GM12874 (cell line): ENCODE measurements around the gene ZFP1.

Source experiments
- CTCF ChIP-seq: IDR thresholded peaks from 2 replicates; pipeline ENCODE4 v1.5.1; 2011; ENCODE audit warnings: low read depth, mild to moderate bottlenecking, control low read depth, low read length, moderate library complexity; ENCODE audit not compliant: insufficient read depth

The ZFP1 gene

DNA sequence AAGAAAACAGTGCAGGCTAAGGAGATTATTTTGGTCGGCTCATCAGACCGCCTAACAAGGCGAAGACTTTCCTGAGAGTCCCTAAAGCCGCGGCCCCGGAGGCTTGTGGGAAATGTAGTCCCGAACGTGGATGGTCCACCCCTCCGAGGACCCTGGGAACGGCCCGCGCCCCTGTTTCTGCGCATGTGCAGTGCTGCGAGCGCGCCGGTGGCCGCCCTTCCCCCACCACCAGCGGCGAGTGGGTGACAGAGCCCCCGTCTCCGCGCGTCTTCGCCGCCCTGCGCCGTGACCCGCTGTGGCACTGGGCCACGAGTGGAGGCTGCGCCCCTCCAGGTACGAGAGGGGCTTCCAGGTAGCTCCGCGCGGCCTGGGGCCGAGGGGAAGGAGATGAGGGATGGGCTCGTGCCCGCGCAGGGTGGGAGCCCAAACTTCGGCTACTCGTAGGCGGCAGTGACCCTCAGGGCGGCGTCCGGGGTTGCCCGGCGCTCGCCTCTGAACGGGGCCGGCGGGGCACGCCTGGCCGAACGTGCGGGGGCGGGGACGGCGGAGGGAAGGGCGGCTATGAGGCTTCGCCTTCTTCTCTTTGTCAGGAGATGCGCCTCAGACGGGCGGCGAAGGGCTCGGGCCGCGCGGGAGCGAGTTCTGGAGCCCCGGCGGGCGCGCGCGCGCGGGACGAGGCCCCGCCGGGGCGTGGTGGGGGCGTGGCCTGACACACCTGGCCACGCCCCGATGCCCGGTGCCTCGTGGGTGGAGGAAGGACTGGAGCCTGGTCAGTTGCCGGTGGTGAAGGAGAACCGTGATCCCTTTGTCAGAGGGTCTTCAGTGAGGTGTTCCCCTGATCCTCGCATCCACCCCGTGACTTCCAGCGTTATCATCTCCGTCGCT is at the start of gene ZFP1:
Gene ZFP1 (plus strand): TSS at position 214 of the 885 bp plus-strand sequence. CDS start 4,428 bp downstream, outside the sequence.
- TF ChIP-seq CTCF = no peak

- no peak for TF ChIP-seq CTCF
These were observed 49.2 kb upstream of the ZFP1 start for GRCh38 chr16:75099075-75099667.

DNA sequence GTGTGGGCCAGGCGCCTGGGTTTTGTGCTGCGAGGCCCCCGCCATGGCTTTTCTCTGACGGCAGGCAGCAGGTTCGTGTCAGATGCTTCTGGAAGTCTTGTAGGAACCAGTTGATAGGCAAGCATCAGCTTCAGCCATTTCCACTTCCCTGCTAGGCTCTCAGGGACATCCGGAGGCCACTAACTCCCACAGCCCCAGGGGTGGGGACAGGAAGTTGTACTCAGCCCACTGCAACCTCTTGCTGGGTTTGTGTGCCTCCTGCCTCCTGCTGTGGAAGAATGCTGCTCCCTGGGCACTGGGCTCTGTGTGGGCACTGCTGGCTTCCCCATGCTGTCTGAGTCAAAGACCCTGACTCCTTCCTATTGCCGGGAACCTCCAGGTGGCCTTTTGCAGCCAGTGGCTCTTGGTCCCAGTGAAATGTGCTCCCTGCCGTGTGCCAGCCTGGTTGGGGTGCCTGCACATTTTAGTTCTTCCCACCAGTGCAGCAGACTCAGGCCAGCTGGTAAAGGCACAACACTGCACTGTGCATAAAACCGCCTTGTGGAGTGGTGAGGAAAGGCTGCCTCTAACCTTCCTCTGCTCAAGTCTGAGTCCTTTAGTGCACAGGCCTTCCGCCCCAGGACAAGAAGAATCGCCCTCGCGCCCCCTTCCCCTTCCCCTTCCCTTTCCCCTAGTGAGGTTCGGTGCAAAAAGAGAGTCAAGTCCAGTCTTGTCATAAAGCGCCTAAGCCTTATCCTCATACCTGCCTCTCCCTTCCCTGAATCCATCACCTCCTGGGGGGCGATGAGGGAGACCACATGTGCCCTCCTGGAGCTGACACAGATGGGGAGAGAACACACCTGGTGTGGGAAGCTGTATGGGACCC is 48.4 kb upstream of the ZFP1 start:
- no peak for TF ChIP-seq CTCF

GRCh38 chr16:75100603-75100990 is 47.7 kb upstream of the ZFP1 start:
- TF ChIP-seq CTCF = no peak

DNA sequence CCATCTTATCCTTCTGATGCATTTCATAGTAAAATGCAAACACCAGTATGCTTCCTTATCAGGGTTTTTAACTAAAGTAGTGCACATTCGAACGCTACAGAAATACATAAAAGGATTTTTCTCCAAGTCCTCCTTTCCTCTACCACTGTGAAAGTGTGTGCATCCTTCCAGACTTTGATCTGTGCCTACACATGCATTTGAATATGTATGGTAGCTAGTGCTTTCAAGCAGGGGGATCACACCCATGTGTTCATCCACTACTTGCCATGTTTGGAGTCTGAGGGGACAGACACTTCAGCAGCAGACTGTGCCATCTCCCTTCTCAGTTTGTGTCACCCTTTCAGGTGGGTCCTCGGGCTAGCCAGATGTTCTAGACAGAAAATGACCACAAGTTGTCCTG is 46.7 kb upstream of the ZFP1 start:
- no peak for TF ChIP-seq CTCF

- no peak for TF ChIP-seq CTCF
These were observed 45.7 kb upstream of the ZFP1 start for GRCh38 chr16:75102595-75102994.

DNA sequence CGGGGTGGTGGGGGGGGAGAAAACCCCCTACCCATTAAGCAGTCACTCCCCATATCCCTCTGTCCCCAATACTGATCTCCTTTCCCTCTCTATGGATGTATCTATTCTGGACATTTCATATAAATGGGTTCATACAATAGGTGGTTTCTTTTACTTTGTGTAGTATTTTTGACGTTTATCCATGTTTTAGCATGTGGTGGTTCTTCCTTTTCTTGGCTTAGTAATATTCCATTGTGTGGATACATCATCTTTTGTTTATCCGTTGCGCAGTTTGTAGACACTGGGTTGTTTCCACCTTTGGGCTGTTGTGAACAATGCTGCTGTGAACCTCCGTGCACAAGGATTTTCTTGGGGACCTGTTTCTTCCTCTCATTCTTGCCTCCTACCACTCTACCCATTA is 44.3 kb upstream of the ZFP1 start:
- no peak for TF ChIP-seq CTCF
